Liver (tissue), 9 donors: ENCODE measurements around the gene ERC1. TPM values are rescaled to one million over a fixed set of nuclear protein-coding genes. Genes with fewer than 3 reads are reported as not detected.

Source experiments
- DNase-seq: peaks from one replicate; pipeline ENCODE4 v3.0.0-alpha.2; 2017; ENCODE audit warnings: low spot score
- H3K27ac ChIP-seq, 2 donors: one replicate each; pipeline ENCODE4 v1.7.0; 2013; ENCODE audit warnings: inconsistent platforms in 2 of 2, low read length in 2 of 2, control low read depth in 1 of 2, low read depth in 1 of 2, mild to moderate bottlenecking in 1 of 2
- H3K27me3 ChIP-seq, 4 donors: one replicate each; pipeline versions ENCODE4 v1.6.1 to v1.7.0; 2013; ENCODE audit warnings: low read length in 3 of 4, inconsistent platforms in 1 of 4, mild to moderate bottlenecking in 1 of 4, moderate library complexity in 1 of 4; ENCODE audit not compliant: control insufficient read depth in 4 of 4, insufficient read depth in 4 of 4
- H3K36me3 ChIP-seq, 4 donors: one replicate each; pipeline versions ENCODE4 v1.6.1 to v1.7.0; 2013; ENCODE audit warnings: low read length in 3 of 4, mild to moderate bottlenecking in 3 of 4, low read depth in 1 of 4, moderate library complexity in 1 of 4; ENCODE audit not compliant: control insufficient read depth in 4 of 4, insufficient read depth in 3 of 4
- H3K4me1 ChIP-seq, 4 donors: one replicate each; pipeline versions ENCODE4 v1.6.1 to v1.7.0; 2013; ENCODE audit warnings: low read length in 3 of 4, mild to moderate bottlenecking in 3 of 4, moderate library complexity in 1 of 4; ENCODE audit not compliant: control insufficient read depth in 4 of 4, insufficient read depth in 4 of 4
- H3K4me3 ChIP-seq, 3 donors: one replicate each; pipeline versions ENCODE4 v1.6.1 to v1.7.0; 2013; ENCODE audit warnings: low read length in 3 of 3, control low read depth in 1 of 3, low read depth in 1 of 3, mild to moderate bottlenecking in 1 of 3
- H3K9ac ChIP-seq, 2 donors: one replicate each; pipeline ENCODE4 v1.7.0; 2013; ENCODE audit warnings: low read length in 2 of 2, mild to moderate bottlenecking in 2 of 2, moderate library complexity in 2 of 2, control low read depth in 1 of 2, low read depth in 1 of 2
- H3K9me3 ChIP-seq, 4 donors: one replicate each; pipeline versions ENCODE4 v1.6.1 to v1.7.0; 2013; ENCODE audit warnings: low read length in 3 of 4; ENCODE audit not compliant: control insufficient read depth in 4 of 4
- CTCF ChIP-seq: fragments of 150-350 bp; IDR thresholded peaks from 2 replicates; pipeline ENCODE4 v1.5.1; 2017; ENCODE audit warnings: improper control_type of control experiment, low read depth, low read length; ENCODE audit not compliant: missing input control
- EGR1 ChIP-seq, 2 donors: IDR thresholded peaks; 2 replicates each; pipeline ENCODE4 v1.6.1; 2016 to 2018; ENCODE audit warnings: antibody characterized with exemption in 2 of 2, low read depth in 2 of 2
- FOXA1 ChIP-seq: IDR thresholded peaks from 2 replicates; pipeline ENCODE4 v1.6.1; 2016; ENCODE audit warnings: antibody characterized with exemption
- FOXA2 ChIP-seq: IDR thresholded peaks from 2 replicates; pipeline ENCODE4 v1.6.1; 2016; ENCODE audit warnings: antibody characterized with exemption
- GABPA ChIP-seq, 2 donors: IDR thresholded peaks in 1 of 2; conservative IDR thresholded peaks in 1 of 2; 2 replicates each; pipeline ENCODE4 v1.6.1; 2016; ENCODE audit warnings: antibody characterized with exemption in 2 of 2, mild to moderate bottlenecking in 1 of 2, moderate library complexity in 1 of 2
- HNF4A ChIP-seq, 2 donors: conservative IDR thresholded peaks; 2 replicates each; pipeline ENCODE4 v1.6.1; 2016; ENCODE audit warnings: antibody characterized with exemption in 2 of 2, mild to moderate bottlenecking in 2 of 2
- HNF4G ChIP-seq: IDR thresholded peaks from 2 replicates; pipeline ENCODE4 v1.6.1; 2016; ENCODE audit warnings: antibody characterized with exemption
- JUND ChIP-seq, 2 donors: IDR thresholded peaks; 2 replicates each; pipeline ENCODE4 v1.6.1; 2016; ENCODE audit warnings: antibody characterized with exemption in 2 of 2
- NR2F2 ChIP-seq: IDR thresholded peaks from 2 replicates; pipeline ENCODE4 v1.6.1; 2016; ENCODE audit warnings: antibody characterized with exemption
- RAD21 ChIP-seq, 2 donors: IDR thresholded peaks; 2 replicates each; pipeline ENCODE4 v1.6.1; 2016; ENCODE audit warnings: antibody characterized with exemption in 2 of 2, mild to moderate bottlenecking in 2 of 2
- REST ChIP-seq: IDR thresholded peaks from 2 replicates; pipeline ENCODE4 v1.6.1; 2016; ENCODE audit warnings: antibody characterized with exemption, mild to moderate bottlenecking
- RXRA ChIP-seq, 2 donors: IDR thresholded peaks; 2 replicates each; pipeline ENCODE4 v1.6.1; 2017 to 2018; ENCODE audit warnings: antibody characterized with exemption in 2 of 2, mild to moderate bottlenecking in 1 of 2
- SP1 ChIP-seq: IDR thresholded peaks from 2 replicates; pipeline ENCODE4 v1.6.1; 2018; ENCODE audit warnings: antibody characterized with exemption, mild to moderate bottlenecking
- TAF1 ChIP-seq: conservative IDR thresholded peaks from 2 replicates; pipeline ENCODE4 v1.6.1; 2016; ENCODE audit warnings: antibody characterized with exemption, mild to moderate bottlenecking
- YY1 ChIP-seq: IDR thresholded peaks from 2 replicates; pipeline ENCODE4 v1.6.1; 2016; ENCODE audit warnings: antibody characterized with exemption, mild to moderate bottlenecking
- WGBS: extraction: QIAGEN DNeasy Blood & Tissue Kit; methylation state at CpG from one replicate; pipeline ENCODE4 v1.1.7; 2013; 5-methylcytosine and 5-hydroxymethylcytosine counted together
- polyA plus RNA-seq, 2 donors: library from polyadenylated mRNA; stranded (reverse) in 1 of 2; unstranded in 1 of 2; fragments of 200-250 nt in 1 of 2; fragments of >200 nt in 1 of 2; fragmentation: Nextera tagmentation in 1 of 2; extraction: Ambion mirVana in 1 of 2; gene quantifications; one replicate each; pipeline versions ENCODE4 v1.2.1 to v1.2.3, GENCODE V29; 2013 to 2015
- total RNA-seq, 2 donors: library from RNA; depleted of rRNA; stranded (reverse); fragments of >200 nt; gene quantifications; one replicate each; pipeline ENCODE4 v1.2.3, GENCODE V29; 2014
- TF ChIP-seq, protein P1 (sequence below): IDR thresholded peaks from 2 replicates; pipeline ENCODE4 v1.6.1; 2016; ENCODE audit warnings: antibody characterized with exemption
- TF ChIP-seq, protein P2 (sequence below): IDR thresholded peaks from 2 replicates; pipeline ENCODE4 v1.6.1; 2016; ENCODE audit warnings: antibody characterized with exemption
- donor health status: healthy.
- donor health status: healthy.
- donor health status: healthy.
- donor health status: healthy.
- donor health status: healthy.

Gene ERC1
- total and polyA plus RNA-seq, 4 donors = 6.2 to 50.2 (median 10.3) TPM

DNA sequence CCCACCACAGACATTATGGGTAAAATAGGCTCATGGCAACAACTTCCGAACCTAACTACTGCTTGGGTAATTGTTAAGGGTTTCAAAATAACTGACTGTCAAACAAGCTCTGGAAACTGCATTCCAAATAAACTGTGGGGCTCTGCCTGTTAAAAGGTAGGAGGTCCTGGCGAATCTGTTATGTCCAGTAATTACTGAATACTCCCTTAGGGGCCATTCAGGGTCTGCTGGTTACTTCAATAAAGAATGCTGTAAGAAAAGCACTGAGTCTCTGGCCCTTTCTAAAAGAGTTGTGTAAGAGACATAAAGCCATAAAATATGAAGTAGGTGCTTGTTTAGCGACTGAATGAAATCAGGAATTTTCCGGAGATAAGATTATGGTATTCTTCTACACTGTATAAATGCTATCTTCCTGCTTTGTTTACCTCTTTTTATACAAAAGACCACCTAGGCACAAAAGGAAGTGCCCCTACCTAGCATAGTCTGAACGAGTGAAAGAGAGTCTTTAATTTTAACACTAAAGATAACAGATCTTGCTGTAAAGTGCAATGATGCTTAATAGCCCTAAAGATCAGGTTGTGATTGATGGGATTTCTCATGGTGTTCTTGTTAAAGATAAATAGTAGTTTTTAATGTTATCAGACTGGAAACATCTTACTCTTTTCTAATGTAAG lies 475.6 kb downstream of the ERC1 start:
- H3K9ac ChIP-seq = no peak overlapping the region
- WGBS = 92% methylated on average over 5 of the region's 5 CpGs
- no peak overlapping the region for H3K4me3 ChIP-seq
- H3K27ac ChIP-seq = no peak overlapping the region
- H3K36me3 ChIP-seq = no peaks in the 10 kb centered on the region
- H3K9me3 ChIP-seq = no peaks in the 10 kb centered on the region
- H3K27me3 ChIP-seq = no peaks in the 10 kb centered on the region
- TF ChIP-seq FOXA2 (no peak), SP1 (no peak), NR2F2 (no peak), EGR1 (IDR thresholded peaks at IDR 0.05; ENCODE audit: low read depth in 2 of 2) (no peak), REST (no peak), TAF1 (no peak), FOXA1 (no peak), JUND (IDR thresholded peaks at IDR 0.05) (no peak)
- TF ChIP-seq, protein P1, sequence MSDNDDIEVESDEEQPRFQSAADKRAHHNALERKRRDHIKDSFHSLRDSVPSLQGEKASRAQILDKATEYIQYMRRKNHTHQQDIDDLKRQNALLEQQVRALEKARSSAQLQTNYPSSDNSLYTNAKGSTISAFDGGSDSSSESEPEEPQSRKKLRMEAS = no peak
- TF ChIP-seq, protein P2, sequence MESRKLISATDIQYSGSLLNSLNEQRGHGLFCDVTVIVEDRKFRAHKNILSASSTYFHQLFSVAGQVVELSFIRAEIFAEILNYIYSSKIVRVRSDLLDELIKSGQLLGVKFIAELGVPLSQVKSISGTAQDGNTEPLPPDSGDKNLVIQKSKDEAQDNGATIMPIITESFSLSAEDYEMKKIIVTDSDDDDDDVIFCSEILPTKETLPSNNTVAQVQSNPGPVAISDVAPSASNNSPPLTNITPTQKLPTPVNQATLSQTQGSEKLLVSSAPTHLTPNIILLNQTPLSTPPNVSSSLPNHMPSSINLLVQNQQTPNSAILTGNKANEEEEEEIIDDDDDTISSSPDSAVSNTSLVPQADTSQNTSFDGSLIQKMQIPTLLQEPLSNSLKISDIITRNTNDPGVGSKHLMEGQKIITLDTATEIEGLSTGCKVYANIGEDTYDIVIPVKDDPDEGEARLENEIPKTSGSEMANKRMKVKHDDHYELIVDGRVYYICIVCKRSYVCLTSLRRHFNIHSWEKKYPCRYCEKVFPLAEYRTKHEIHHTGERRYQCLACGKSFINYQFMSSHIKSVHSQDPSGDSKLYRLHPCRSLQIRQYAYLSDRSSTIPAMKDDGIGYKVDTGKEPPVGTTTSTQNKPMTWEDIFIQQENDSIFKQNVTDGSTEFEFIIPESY = no peak
- H3K4me1 ChIP-seq = no peaks in the 10 kb centered on the region
- DNase-seq = no peak

- H3K9ac ChIP-seq = no peak overlapping the region
- H3K27ac ChIP-seq = no peak overlapping the region
- H3K9me3 ChIP-seq = no peaks in the 10 kb centered on the region
- H3K36me3 ChIP-seq = no peaks in the 10 kb centered on the region
- no peak for DNase-seq
- 98% methylated on average over 11 of the region's 11 CpGs for WGBS
- no peaks in the 10 kb centered on the region for H3K4me1 ChIP-seq
- no peak overlapping the region for H3K4me3 ChIP-seq
- H3K27me3 ChIP-seq = no peaks in the 10 kb centered on the region
- TF ChIP-seq CTCF (no peak), EGR1 (IDR thresholded peaks at IDR 0.05; ENCODE audit: low read depth in 2 of 2) (no peak), RXRA (IDR thresholded peaks at IDR 0.05) (no peak), GABPA (IDR thresholded peaks at IDR 0.05 in 1 of 2, conservative IDR thresholded peaks at IDR 0.05 in 1 of 2) (no peak), HNF4G (no peak), FOXA1 (no peak), SP1 (no peak), NR2F2 (no peak), RAD21 (IDR thresholded peaks at IDR 0.05) (no peak), FOXA2 (no peak), HNF4A (conservative IDR thresholded peaks at IDR 0.05) (no peak), JUND (IDR thresholded peaks at IDR 0.05) (no peak), YY1 (no peak), REST (no peak), TAF1 (no peak)
- TF ChIP-seq, protein P2 = no peak
- TF ChIP-seq, protein P1 = no peak
These were observed 476.7 kb downstream of the ERC1 start for GRCh38 chr12:1467710-1468109.
